Ascending aorta (tissue), 2 donors: Measurements from ENCODE around the gene CENPP. TPM values are rescaled to one million over a fixed set of nuclear protein-coding genes. Genes with fewer than 3 reads are reported as not detected.

Experiments
- DNase-seq, 2 donors: peaks; one replicate each; pipeline ENCODE4 v3.0.0-alpha.2; 2019; ENCODE audit warnings: low spot score in 2 of 2
- H3K27ac ChIP-seq, 2 donors: fragments of 200-600 bp; sonication (generic); one replicate each; pipeline ENCODE4 v1.5.1; 2016 to 2017; ENCODE audit warnings: mild to moderate bottlenecking in 1 of 2
- H3K27me3 ChIP-seq: fragments of 200-600 bp; sonication (generic); one replicate; pipeline ENCODE4 v1.5.1; 2017
- H3K36me3 ChIP-seq, 2 donors: fragments of 200-600 bp; sonication (generic); one replicate each; pipeline ENCODE4 v1.5.1; 2016
- H3K4me1 ChIP-seq, 2 donors: fragments of 200-600 bp; sonication (generic); one replicate each; pipeline ENCODE4 v1.5.1; 2016 to 2017; ENCODE audit warnings: mild to moderate bottlenecking in 1 of 2
- H3K4me3 ChIP-seq, 2 donors: fragments of 200-600 bp; sonication (generic); one replicate each; pipeline ENCODE4 v1.5.1; 2016 to 2017; ENCODE audit warnings: mild to moderate bottlenecking in 1 of 2
- H3K9me3 ChIP-seq, 2 donors: fragments of 200-600 bp; sonication (generic); one replicate each; pipeline ENCODE4 v1.5.1; 2016
- intact Hi-C: fragments of 100-400 bp; cut with DNase I; formaldehyde crosslinking; loops from one replicate; pipeline ENCODE4 v1.15.1; 2023
- total RNA-seq: library from RNA; depleted of rRNA; stranded (reverse); fragments of >200 nt; gene quantifications from one replicate; pipeline ENCODE4 v1.1.0, GENCODE V29; 2016
- TF ChIP-seq, protein P1 (sequence below), 3 experiments: fragments of 200-600 bp in 2 of 3; fragments of 450-650 bp in 1 of 3; sonication (generic) in 2 of 3; IDR thresholded peaks; one replicate each; pipeline ENCODE4 v1.5.1; 2016 to 2019; ENCODE audit warnings: antibody characterized with exemption in 3 of 3, mild to moderate bottlenecking in 1 of 3, moderate library complexity in 1 of 3

CENPP gene
- total RNA-seq, 1 donor from 2014 or later, result 0.43 TPM

- peak; percentile 4 to 52 for DNase-seq
Observed at GRCh38 chr9:92632641-92633040, 306.9 kb downstream of the CENPP start.

DNA sequence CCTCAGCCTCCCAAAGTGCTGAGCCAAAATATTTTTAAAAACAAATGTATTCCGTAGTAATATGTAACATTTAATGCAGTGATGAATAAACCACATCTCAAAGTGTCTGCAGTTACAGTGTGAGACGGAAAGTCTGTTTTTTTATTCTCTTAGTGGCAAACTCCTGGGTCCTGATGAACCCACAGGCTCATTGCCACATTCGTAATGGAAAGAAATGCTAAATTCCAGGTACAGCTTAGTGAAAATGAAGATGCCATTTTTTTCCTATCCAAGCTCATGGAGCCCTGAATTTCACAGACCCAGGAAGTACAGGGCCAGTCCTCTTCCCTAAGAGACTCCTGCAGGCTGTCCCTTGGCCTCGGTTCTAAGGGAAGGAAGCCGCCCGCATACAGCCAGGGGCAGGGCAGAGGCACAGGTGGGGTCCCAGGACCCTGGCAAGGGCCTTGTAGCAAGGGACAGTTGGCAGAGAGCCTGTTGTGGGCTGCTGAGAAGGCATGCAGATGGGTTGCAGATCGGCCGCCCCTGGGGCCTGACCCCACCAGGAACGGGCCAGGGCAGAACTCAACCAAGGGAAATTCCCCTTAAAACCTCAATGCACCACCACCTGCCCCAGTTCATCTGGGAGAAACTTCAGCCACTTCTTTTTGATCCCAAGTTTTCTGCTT is 308.0 kb downstream of the CENPP start:
- Histone ChIP-seq H3K9me3 (no peaks in the 10 kb centered on the region), H3K27ac (peak overlapping the region in 1 of 2 donors; percentile 37), H3K27me3 (no peaks in the 10 kb centered on the region), H3K36me3 (peaks cover 23 to 44% of the 10 kb centered on the region in 2 donors), H3K4me3 (no peak overlapping the region), H3K4me1 (peaks cover 0 to 20% of the 10 kb centered on the region in 2 donors)
- peak in 1 of 2 donors; percentile 52 for DNase-seq
- TF ChIP-seq, protein P1, sequence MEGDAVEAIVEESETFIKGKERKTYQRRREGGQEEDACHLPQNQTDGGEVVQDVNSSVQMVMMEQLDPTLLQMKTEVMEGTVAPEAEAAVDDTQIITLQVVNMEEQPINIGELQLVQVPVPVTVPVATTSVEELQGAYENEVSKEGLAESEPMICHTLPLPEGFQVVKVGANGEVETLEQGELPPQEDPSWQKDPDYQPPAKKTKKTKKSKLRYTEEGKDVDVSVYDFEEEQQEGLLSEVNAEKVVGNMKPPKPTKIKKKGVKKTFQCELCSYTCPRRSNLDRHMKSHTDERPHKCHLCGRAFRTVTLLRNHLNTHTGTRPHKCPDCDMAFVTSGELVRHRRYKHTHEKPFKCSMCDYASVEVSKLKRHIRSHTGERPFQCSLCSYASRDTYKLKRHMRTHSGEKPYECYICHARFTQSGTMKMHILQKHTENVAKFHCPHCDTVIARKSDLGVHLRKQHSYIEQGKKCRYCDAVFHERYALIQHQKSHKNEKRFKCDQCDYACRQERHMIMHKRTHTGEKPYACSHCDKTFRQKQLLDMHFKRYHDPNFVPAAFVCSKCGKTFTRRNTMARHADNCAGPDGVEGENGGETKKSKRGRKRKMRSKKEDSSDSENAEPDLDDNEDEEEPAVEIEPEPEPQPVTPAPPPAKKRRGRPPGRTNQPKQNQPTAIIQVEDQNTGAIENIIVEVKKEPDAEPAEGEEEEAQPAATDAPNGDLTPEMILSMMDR (IDR thresholded peaks at IDR 0.05), result no peak
- intact Hi-C loops, result loop anchor here (1.0 to 5.0 kb wide), 4 partner anchors 41 to 339 kb away; no protein-coding TSS in a partner anchor

More at GRCh38 chr9:92632641-92633040, 306.9 kb downstream of the CENPP start:
- Histone ChIP-seq H3K27me3 (no peaks in the 10 kb centered on the region), H3K27ac (peak overlapping the region; percentile 54 to 66), H3K9me3 (no peaks in the 10 kb centered on the region), H3K36me3 (peaks cover 12 to 39% of the 10 kb centered on the region in 2 donors), H3K4me3 (no peak overlapping the region), H3K4me1 (peaks cover 0 to 20% of the 10 kb centered on the region in 2 donors)
- TF ChIP-seq, protein P1 (IDR thresholded peaks at IDR 0.05), result no peak
- intact Hi-C loops, result loop anchor here (5.0 kb wide), 2 partner anchors 40 to 190 kb away; no protein-coding TSS in a partner anchor

DNA sequence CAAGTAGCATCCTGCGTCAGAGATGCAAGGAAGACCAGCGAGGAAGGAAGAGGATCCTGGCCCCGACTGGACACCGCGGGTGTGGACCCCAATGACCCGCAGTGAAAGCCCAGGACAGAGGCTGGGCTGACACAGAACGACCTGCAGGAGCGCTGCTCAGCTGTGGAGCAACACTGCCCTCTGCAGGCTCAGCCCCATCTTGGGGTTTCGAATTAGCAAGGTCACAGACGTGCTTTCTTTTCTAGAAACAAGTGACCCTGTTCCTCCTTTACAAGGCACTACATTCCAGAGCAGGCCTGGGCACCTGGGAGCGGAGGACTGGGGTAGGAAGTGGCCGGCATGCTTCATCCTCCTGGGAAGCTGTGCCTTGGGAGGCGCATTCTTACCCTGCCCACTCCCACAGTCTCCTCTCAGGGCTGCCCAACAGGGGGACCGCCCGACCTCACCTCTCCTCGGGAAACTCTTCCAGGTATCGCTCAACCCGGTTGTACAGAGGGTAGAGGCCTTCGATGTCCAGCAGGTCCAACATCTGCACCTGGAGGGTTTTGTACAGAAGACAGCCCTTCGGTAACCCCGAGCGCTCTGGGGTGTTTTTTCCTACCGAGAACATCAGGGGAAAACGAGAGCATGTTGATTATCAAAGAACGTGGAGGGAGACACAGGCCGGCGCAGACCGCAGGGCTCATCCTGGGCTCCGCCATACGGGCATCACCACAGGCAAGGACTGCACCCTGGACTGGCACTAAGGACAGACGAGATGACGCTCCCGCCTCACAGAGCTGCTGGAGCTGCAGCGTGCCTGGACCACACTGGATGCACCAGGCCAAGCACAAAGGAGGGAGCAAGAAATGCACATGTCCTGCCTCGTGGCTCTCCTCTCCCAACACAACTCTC is 309.2 kb downstream of the CENPP start:
- H3K4me1 ChIP-seq, result peaks cover 0 to 20% of the 10 kb centered on the region in 2 donors
- peak; percentile 8 to 87 for DNase-seq
- TF ChIP-seq, protein P1 (IDR thresholded peaks at IDR 0.05), result peak; percentile 90 to 95 (median 95)
- H3K4me3 ChIP-seq, result no peak overlapping the region
- H3K36me3 ChIP-seq, result peaks cover 33 to 53% of the 10 kb centered on the region in 2 donors
- no peaks in the 10 kb centered on the region for H3K27me3 ChIP-seq
- H3K9me3 ChIP-seq, result no peaks in the 10 kb centered on the region
- peak overlapping the region; percentile 26 to 37 for H3K27ac ChIP-seq
- intact Hi-C loops, result loop anchor here (1.0 to 5.0 kb wide), 6 partner anchors 43 to 341 kb away; partner anchors contain the start of genes CENPP and NOL8

- Histone ChIP-seq H3K36me3 (peaks cover 39 to 61% of the 10 kb centered on the region in 2 donors), H3K27me3 (no peaks in the 10 kb centered on the region), H3K27ac (no peak overlapping the region), H3K4me3 (no peak overlapping the region), H3K4me1 (peaks cover 0 to 20% of the 10 kb centered on the region in 2 donors), H3K9me3 (no peaks in the 10 kb centered on the region)
- peak in 1 of 2 donors; percentile 54 for DNase-seq
- intact Hi-C loops, result loop anchor here (1.0 to 2.0 kb wide), 3 partner anchors 129 to 310 kb away; partner anchors contain the start of genes CENPP and NOL8
- TF ChIP-seq, protein P1 (IDR thresholded peaks at IDR 0.05), result no peak
Observed at GRCh38 chr9:92635760-92636159, 310.0 kb downstream of the CENPP start.

DNA sequence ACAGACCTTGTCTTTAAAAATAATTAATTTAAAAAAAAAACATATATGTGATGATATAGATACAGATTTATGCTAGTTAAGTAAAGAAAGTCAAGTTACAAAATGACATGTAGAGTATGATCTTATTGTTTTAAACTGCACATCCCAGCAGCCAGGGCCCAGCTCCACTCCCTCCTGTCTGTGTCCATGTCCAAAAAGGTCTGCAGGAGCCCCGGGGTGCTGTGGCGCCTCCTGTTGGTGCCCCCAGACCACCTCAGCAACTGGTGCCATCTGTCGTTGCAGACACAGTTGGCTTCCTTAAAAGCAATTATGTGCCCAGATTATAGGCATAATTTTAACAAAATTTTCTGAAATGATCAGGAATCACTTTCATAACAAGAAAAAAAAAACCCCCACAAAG is 310.9 kb downstream of the CENPP start:
- intact Hi-C loops, result no loop called here
- Histone ChIP-seq H3K27me3 (no peaks in the 10 kb centered on the region), H3K9me3 (no peaks in the 10 kb centered on the region), H3K36me3 (peaks cover 46 to 70% of the 10 kb centered on the region in 2 donors), H3K27ac (no peak overlapping the region), H3K4me1 (peaks cover 0 to 19% of the 10 kb centered on the region in 2 donors), H3K4me3 (no peak overlapping the region)
- DNase-seq, result no peak
- TF ChIP-seq, protein P1 (IDR thresholded peaks at IDR 0.05), result no peak
